ENCODE measurements around the gene CACNA1F. TPM values are rescaled to one million over a fixed set of nuclear protein-coding genes. Genes with fewer than 3 reads are reported as not detected.

The CACNA1F gene
- total RNA-seq, 1 donor from 2014 or later = 1.4 TPM

GRCh38 chrX:49204017-49204416 is 29.1 kb downstream of the CACNA1F start:
- H3K4me1 ChIP-seq = peaks cover 3% of the 10 kb centered on the region
- H3K4me3 ChIP-seq = no peak overlapping the region
- intact Hi-C loops (cut with DNase I) = no loop called here
- ATAC-seq (no peak), DNase-seq (no peak)
- H3K27ac ChIP-seq = no peak overlapping the region
- H3K36me3 ChIP-seq = no peaks in the 10 kb centered on the region
- TF ChIP-seq CTCF (IDR thresholded peaks at IDR 0.05) = no peak
- H3K9me3 ChIP-seq = no peaks in the 10 kb centered on the region
- H3K27me3 ChIP-seq = no peaks in the 10 kb centered on the region

- no peak for DNase-seq
- H3K27me3 ChIP-seq = no peaks in the 10 kb centered on the region
- H3K27ac ChIP-seq = no peak overlapping the region
- H3K4me3 ChIP-seq = no peak overlapping the region
- H3K4me1 ChIP-seq = peaks cover 3% of the 10 kb centered on the region
- intact Hi-C loops (cut with DNase I) = no loop called here
- H3K9me3 ChIP-seq = no peaks in the 10 kb centered on the region
- H3K36me3 ChIP-seq = no peaks in the 10 kb centered on the region
- TF ChIP-seq CTCF (IDR thresholded peaks at IDR 0.05) = no peak
- ATAC-seq = no peak
Observed at GRCh38 chrX:49203536-49203935, 29.6 kb downstream of the CACNA1F start.

GRCh38 chrX:49202022-49202421 is 31.1 kb downstream of the CACNA1F start:
- no peak overlapping the region for H3K4me3 ChIP-seq
- H3K36me3 ChIP-seq = no peaks in the 10 kb centered on the region
- DNase-seq = no peak
- no peak for ATAC-seq
- no peak overlapping the region for H3K27ac ChIP-seq
- H3K27me3 ChIP-seq = no peaks in the 10 kb centered on the region
- no peaks in the 10 kb centered on the region for H3K9me3 ChIP-seq
- intact Hi-C loops (cut with DNase I) = no loop called here
- peaks cover 3% of the 10 kb centered on the region for H3K4me1 ChIP-seq
- no peak for TF ChIP-seq CTCF (IDR thresholded peaks at IDR 0.05)

- no peak for TF ChIP-seq CTCF (IDR thresholded peaks at IDR 0.05)
- intact Hi-C loops (cut with DNase I) = no loop called here
- H3K27ac ChIP-seq = peak within 1 kb of the TSS; percentile 58
- H3K27me3 ChIP-seq = no peaks in the 10 kb centered on the region
- no peaks in the 10 kb centered on the region for H3K36me3 ChIP-seq
- peak; percentile 93 for DNase-seq
- H3K4me3 ChIP-seq = peak within 1 kb of the TSS; percentile 37
- H3K4me1 ChIP-seq = peaks cover 3% of the 10 kb centered on the region
- H3K9me3 ChIP-seq = no peaks in the 10 kb centered on the region
- ATAC-seq = peak; percentile 99
Observed at GRCh38 chrX:49199906-49200771, 33.0 kb downstream of the CACNA1F start, which contains the start of gene SYP. TSS of gene SYP (minus strand) at chrX:49200193. CDS start at chrX:49200186, 7 bp downstream.

- TF ChIP-seq CTCF (IDR thresholded peaks at IDR 0.05) = no peak
- DNase-seq (no peak), ATAC-seq (no peak)
- intact Hi-C loops (cut with DNase I) = no loop called here
- Histone ChIP-seq H3K36me3 (no peaks in the 10 kb centered on the region), H3K27me3 (no peaks in the 10 kb centered on the region), H3K4me3 (no peak overlapping the region), H3K27ac (no peak overlapping the region), H3K4me1 (peaks cover 3% of the 10 kb centered on the region), H3K9me3 (no peaks in the 10 kb centered on the region)
Observed at GRCh38 chrX:49199315-49199595, 33.9 kb downstream of the CACNA1F start.

Data from upper lobe of right lung (tissue), 1 donor.